Effector CD4-positive, alpha-beta T cell (primary cell): ENCODE data around the gene UQCR10.
"Not testable (repeated sequence)": the region's sequence is repeated elsewhere in the genome, so short reads cannot be mapped to it uniquely, and the experiment has no call there.

Experiments
- DNase-seq: peaks from one replicate; pipeline ENCODE4 v3.0.0-alpha.2; 2020

The UQCR10 gene

DNA sequence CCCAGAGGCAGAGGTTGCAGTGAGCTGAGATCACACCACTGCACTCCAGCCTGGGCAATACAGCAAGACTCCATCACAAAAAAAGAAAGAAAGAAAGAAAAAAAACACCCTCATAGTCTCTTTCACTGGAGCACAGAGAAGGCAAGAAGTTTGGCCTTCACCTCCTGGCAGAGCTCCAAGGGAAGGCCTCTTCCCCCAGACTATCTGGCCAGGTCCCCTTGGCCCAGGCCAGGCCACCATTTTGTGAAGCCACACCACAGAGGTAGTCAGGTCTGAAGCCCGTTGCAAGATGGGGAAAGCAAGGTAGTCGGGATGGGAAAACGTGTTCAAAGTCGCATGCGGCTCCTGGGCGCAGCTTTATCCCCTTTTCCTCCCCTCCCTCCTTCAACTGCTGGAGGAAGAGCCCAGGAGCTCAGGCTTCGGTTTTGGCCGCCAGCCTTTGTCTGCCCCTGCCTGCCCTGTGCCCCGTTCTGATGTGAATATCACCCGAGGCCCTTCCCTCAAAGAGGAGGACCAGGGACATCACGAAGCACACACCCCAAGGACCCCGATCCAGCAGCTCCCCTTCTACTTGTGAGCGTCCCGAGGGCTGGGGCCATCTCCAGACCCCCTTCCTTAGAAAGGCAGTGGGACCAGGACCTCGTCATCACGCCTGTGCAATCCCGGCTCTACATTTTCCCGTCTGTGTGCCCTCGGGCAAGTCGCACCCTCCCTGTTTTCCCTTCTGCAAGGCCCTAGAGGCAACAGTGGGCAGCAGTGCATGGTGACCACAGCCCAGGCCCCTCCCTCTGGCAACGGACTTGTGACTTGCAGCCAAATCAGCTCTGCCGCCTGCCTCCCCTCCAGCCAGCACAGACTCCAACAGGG is 29.7 kb upstream of the UQCR10 start:
- no peak for DNase-seq

DNA sequence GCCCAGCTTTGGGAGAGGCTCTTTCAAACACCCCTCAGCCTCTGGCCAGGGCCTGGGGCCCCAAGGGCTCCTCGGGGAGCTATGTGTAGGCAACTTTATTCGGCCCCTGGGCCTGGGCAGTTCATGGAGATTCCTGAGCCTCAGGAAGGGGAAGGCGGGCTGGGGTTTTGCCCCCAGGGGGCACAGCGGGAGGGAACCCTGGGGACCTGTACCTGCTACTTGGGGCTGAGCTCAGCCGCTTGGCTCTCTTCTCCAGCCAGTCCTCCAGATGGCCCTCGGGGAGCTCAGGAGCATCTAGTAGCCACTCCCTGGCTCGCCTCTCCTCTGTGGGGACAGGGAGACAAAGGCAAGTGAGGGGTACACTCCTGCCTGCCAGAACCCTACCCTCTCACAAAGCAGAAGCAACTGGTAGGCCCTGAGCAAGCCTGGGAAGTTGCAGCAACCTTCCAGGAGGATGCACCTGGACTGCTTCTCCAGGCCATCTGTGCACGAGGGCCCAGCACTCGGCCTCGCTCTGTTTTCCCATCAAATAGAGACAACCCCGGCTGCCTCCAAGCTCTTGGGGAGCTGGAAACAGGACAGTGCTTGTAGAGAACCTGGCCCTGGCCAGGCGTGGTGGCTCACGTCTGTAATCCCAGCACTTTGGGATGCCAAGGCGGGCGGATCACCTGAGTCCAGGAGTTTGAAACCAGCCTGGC is 28.9 kb upstream of the UQCR10 start:
- no peak for DNase-seq

DNA sequence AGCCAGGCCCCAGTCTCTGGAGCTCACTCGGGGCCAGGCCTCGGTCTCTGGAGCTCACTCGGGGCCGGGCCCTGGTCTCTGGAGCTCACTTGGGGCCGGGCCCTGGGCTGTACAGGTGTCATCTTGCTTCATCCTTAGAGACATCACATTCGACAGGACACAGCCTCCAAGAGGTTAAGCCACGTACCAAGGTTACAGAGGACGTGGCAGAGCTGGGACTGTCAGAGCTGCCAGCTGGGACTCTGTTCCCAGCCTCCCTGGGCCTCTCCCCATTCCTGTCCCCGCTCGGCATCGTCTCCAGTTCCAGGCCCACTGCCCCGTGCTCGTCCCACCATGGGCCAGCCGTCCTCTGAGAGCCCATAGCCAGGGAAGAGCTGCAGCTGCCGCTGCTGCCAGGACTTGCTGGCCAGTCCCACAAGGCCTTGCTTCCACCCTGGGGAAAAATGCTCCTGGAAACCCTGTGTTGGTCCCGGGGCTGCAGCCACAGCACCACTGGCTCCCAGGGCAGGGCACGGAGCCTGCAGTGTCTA is 27.8 kb upstream of the UQCR10 start:
- no peak for DNase-seq

DNA sequence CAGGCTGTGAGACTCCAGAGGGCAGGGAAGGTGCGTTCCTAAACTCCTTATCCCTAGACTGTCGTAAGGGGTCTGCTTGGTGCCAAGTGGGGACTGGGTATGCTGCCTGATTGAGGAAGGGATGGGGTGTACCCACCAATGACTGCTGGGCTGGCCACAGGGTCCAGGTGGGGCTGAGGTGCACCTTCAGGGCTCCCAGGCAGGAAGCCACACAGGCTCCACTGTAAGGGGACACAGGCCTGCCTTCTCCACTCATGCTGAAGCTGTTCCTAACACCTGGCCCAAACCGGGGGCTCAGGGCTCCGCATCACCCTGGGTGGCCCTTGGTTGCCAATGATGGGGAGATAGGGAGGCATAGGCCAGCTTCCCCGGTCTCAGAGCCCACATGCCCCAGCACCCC is 27.0 kb upstream of the UQCR10 start:
- DNase-seq, result no peak

DNA sequence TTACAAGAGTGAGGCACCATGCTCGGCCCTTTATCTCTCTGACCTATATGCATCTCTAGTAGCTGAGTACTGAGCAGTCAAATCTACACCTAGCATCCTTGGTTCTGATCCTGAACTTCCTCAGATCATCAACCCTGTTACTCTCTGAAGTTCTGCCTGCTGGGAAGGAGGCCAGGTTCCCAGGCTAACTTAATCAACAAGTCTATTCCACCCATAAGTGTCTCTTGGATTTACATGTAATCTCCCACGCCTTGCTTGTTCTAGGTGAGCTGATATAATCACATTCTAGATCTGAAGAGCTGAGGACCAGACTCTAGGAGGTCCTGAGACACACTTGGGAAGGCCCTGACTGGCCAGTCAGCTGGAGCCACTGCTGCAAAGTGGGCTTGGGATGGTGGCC is 25.2 kb upstream of the UQCR10 start:
- DNase-seq, result no peak

DNA sequence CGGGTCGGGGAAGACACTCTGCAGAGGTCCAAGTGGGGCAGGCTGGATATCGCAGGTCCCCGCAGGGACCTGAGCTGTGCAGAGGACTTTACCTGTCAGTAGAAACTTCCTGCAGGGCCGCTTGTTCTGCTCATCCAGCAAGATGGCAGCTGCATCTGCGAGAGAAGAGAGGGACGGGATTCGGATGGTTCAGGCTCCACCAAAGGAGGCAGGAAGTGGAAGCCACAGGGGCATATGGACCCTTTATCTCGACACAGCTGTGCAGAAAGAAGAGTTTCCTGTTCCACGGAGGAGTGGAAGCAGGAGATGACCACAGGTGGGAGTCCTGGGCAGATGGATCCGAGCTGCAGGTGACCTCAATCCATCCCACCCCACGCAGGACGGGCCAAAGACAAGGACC is 24.8 kb upstream of the UQCR10 start:
- no peak for DNase-seq

DNA sequence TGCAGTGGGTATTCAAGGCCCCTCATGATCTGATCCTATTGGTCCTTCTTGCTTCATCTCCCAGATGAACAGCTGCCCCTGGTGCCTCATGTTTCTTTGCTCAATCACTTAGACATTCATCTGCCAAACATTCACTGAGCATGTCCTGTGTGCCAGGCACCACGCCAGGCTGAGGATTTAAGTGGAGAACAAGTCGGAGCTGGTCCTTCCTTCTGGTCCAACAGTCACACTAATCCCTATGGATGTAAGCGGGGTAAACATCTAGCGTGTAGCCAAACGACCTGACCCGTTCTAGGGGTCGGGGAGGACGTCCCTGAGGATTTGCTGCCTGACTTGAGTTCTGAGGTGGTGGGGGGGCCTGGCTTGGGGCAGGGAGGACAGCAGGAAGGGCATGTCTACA is 22.3 kb upstream of the UQCR10 start:
- DNase-seq, result no peak

DNA sequence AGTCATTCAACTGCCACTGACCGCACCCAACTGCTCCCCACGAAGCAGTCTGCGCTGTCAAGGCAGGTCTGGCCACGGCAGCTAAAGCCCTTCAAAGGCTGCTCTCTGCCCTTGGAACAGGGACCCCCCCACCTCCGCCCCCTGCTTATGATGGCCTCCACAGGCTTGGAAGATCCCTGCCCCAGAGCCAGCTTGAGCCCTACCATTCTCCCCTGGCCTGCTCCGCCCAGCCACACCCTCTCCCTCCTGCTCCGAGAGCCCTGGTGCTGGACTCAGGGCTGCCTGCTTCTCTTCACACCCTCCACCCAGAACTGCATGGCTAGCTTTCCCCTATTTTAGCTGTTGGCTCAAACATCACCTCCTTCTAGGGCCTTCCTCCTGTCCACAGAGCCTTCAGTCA is 19.3 kb upstream of the UQCR10 start:
- no peak for DNase-seq

DNA sequence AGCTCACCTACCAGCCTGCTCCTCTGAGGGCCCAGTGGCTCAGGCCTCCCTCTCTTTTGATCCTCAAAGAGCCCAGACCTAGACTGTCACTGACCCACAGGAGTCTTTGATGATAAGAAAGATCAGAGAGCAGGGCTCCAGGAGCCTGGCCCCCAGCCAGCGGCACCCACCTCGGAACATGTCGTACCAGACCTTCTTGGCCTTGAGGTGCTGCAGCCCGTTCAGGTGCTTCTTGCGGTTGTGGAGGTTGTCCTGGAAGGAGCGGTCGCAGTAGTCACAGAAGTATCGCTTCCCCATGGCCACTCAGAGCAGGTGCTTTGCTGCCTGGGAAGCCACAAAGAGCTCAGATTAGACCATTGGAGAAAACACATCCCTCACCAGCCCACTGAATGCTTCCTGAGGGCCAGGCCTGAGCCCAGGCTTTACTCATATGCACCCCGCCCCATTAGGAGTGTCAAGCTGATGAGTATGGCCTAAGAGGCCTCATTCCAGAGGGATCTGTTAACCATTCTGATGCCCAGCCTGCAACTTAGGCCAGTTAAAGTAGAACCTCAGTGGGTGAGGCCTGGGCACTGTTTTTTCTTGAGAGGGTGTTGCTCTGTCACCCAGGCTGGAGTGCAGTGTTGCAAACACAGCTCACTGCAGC is 18.8 kb upstream of the UQCR10 start:
- no peak for DNase-seq

DNA sequence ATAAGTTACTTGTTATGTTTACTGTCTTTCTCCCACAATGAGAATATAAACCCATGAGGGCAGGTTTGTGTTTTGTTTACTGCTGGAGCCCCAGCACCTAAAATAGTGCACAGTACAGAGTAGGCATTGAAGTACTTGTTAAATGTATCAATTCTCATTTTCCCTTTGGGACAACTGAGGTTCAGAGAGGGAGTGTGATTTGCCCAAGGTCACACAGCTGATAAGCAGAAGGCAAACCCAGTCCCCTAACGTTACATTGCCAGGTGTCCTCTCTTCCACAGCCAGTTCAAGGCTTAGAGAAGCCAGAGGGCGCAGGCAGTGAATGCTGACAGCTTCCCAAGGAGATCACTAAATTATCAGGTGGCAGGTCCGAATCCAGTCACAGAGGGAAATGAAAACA is 17.1 kb upstream of the UQCR10 start:
- DNase-seq, result no peak

DNA sequence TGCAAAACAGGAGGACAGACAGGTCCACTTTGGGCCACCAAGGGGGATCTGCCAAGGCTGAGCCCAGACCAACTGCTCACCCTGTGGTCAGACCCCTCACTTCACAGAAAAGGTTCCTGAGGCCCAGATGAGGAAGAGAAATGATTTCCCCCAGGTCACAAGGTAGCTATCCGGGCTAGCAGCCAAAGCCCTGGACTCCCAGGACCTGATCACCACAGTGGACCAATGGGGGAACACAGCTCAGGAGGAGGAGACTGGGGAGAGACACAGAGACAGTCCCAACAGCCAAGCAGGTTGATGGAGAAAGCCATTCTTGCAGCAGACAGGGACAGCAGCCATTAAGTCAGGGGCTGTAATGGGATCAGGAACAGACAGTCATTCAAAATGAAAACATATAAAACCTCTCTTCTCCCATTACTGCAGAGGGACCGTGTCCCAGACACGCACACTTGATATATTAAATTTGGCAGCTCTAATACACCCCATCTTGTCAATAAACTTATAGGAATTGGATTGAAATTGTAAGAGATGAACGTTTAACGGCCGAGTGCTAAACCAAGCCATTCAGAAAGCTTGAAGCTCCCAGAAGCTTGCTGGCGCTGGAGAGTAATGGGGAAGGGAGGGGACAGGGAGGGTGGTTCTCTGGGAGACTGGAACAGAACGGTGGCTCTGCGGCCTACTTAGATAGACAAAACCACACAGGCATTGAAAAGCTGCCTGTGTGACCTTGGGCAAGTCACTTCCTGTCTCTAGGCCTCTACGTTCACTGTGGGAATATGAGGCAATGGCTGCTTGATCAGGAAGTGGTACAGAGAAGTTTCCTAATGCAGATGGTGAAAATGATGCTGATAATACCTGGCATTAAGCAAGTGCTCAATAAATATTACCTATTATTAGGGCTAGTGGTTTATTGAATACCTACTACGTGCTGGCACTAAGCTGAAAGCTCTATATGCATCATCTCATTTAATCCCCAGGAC is 16.3 kb upstream of the UQCR10 start:
- DNase-seq, result no peak

DNA sequence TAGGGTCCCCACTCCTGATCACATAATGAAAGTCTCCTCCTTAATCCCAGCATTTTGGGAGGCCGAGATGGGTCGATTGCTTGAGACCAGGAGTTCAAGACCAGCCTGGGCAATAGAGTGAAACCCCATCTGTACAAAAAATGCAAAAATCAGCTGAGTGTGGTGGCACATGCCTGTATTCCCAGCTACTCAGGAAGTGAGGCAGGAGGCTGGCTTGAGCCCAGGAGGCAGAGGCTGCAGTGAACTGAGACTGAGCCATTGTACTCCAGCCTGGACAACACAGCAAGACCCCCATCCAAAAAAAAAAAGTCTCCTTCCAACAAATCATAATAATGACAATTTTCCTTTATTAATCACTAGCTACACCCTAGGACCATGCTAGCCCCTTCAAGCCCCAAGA is 15.5 kb upstream of the UQCR10 start:
- no peak for DNase-seq

DNA sequence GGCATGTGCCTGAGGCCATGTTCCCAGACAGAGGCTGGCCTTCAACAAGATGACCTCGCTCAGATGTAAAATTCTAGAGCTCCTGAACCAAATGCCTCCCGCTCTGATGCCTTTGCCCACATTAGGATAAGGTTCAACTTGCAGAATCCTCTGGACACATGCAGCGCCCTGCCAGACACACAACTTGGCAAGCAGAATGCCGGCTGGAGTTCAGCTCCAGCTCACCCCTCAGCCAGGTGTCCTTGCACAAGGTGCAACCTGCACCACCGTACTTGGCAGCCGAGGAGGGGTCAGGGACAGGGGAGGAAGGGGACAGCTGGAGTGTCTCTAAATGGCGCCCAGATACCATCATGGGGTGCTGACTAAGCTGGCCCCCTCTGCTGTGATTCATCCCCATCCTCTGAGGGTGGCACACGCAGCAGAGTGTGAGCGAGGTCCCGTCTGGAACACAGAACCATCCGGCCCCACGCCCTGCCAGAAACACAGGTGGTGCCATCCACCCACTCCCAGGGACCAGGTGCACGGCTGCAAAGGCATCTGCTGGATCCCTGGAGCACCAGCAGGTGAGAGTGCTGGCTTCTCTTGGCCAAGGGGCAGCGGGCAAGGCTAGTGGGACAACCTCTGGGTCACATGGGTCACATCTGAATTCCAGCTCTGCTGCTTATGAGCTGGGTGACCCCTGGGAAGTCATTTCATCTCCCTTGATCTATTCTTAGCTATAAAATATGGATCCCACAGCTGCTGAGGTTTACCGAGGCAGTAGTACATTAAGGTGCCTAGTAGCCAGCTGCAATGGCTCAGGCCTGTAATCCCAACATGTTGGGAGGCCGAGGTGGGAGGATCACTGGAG is 13.1 kb upstream of the UQCR10 start:
- no peak for DNase-seq

DNA sequence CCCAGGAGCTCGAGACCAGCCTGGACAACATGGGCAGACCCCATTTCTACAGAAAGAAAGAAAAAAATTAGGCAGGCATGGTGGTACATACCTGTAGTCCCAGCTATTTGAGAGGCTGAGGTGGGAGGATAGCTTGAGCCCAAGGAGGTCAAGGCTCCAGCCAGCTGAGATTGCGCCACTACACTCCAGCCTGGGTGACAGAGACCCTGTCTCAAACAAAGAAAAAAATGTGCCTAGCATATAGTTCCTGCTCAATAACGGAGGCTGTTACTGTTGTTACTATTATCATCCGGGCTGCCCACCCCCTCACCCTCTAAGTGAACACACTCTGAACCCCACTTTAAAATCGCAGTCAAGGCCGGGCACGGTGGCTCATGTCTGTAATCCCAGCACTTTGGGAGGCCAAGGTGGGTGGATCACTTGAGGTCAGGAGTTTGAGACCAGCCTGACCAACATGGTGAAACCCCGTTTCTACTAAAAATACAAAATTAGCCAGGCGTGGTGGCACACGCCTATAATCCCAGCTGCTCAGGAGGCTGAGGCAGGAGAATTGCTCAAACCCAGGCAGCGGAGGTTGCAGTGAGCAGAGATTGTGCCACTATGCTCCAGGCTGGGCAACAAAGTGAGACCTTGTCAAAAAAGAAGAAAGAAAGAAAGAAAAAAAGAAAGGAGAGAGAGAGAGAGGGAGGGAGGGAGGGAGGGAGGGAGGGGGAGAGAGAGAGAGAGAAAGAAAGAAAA is 12.3 kb upstream of the UQCR10 start:
- not testable (repeated sequence) for DNase-seq

DNA sequence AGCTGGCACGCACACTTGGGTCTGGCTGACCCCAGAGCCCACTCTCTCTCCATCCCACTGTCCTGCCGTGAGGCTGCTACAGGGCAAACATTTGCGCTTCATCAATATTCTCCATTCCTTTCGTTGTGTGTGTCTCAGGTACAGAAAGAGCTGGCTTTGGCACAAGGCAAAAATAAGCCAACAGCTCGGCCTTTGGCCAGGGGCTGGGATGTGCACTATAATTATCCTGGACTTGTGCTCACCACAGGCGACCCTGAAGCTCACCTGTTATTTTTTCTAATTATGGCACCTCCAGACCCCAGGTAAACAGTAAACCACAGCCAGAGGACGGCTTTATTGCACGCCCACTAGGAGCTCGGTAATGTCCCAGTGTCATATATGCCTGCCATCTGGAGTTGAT is 11.3 kb upstream of the UQCR10 start:
- no peak for DNase-seq

DNA sequence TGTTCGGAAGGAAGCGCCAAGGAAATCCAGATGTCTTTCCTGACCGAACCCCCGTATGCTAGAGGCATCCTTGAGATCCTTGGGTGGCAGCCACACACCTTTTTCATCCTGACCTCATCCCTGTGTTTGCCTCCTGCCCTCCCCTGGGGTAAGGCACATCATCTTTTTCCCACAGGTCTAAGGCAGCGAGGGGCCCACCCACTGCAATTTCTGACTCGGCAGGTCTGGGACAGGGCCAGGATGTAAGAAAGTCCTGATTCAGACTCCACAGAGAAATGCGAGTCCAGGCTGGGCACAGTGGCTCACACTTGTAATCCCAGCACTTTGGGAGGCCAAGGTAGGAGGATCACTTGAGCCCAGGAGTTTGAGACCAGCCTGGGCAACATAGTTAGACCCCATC is 10.8 kb upstream of the UQCR10 start:
- no peak for DNase-seq

DNA sequence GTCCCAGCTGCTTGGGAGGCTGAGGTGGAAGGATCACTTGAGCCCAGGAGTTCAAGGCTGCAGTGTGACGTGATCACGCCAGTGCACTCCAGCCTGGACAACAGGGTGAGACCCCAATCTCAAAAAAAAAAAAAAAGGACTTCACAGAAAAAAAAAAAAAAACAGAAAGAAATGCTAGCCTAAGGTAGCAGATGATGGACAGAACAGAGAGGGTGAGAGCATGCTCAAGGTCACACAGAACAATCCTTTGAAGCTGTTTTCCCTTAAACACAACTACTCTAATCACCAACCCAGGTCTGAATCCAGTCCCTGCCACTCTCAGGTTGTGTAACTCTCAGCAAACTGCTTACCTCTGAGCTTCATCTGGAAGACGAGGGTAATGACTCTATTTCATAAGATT is 10.1 kb upstream of the UQCR10 start:
- DNase-seq, result no peak

DNA sequence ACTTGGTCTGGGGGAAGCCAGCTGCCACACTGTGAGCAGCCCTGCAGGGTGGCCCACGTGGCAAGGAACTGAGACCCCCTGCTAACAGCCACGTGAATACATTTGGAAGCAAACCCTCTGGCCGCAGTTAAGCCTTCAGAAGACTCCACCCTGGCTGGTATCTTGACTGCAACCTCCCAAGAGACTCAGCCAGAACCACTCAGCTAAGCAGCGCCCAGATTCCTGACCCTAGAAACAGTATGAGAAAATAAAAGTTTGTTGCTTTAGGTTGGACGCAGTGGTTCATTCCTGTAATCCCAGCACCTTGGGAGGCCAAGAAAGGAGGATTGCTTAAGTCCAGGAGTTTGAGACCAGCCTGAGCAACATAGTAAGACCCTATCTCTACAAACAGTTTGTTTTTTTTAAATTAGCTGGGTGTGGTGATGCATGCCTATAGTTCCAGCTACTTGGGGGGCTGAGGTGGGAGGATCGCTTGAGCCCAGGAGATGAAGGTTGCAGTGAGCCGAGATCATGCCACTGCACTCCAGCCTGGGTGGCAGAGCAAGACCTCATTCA is 9.0 kb upstream of the UQCR10 start:
- DNase-seq, result no peak

DNA sequence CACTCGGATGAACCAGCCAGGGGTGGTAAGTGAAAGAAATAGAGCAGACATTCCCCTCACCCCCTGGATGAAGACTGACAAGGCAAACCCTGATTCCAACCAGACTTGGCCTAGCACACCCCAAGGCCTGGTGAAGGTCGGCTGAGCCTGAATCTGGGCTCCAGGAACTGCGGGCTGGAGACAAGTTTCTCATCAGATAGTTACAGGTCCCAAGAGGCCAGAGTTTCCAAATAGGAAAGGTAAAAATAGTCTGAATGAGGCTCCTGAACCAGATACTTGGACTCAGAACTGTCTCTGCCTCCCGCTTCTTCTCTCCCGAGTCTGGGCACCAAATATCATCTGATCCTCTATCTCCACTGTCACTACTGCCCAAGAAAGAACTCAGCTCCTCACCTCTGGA is 8.2 kb upstream of the UQCR10 start:
- no peak for DNase-seq

DNA sequence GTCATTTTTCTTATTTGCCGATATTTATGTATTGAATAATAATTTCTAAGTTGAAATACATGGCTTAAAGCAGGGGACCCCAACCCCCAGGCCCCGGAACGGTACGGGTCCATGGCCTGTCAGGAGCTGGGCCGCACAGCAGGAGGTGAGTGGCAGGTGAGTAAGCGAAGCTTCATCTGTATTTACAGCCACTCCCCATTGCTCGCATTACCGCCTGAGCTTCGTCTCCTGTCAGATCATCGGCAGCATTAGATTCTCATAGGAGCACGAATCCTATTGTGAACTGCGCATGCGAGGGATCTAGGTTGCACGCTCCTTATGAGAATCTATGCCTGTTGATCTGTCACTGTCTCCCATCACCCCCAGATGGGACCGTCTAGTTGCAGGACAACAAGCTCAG is 4.9 kb upstream of the UQCR10 start:
- DNase-seq, result no peak
